Measurements from ENCODE around the gene ATF4. TPM values are rescaled to one million over a fixed set of nuclear protein-coding genes. Genes with fewer than 3 reads are reported as not detected.
"Not testable (repeated sequence)": the region's sequence is repeated elsewhere in the genome, so short reads cannot be mapped to it uniquely, and the experiment has no call there.

ATF4 gene
- total RNA-seq, 1 donor from 2014 or later: 363 TPM

DNA sequence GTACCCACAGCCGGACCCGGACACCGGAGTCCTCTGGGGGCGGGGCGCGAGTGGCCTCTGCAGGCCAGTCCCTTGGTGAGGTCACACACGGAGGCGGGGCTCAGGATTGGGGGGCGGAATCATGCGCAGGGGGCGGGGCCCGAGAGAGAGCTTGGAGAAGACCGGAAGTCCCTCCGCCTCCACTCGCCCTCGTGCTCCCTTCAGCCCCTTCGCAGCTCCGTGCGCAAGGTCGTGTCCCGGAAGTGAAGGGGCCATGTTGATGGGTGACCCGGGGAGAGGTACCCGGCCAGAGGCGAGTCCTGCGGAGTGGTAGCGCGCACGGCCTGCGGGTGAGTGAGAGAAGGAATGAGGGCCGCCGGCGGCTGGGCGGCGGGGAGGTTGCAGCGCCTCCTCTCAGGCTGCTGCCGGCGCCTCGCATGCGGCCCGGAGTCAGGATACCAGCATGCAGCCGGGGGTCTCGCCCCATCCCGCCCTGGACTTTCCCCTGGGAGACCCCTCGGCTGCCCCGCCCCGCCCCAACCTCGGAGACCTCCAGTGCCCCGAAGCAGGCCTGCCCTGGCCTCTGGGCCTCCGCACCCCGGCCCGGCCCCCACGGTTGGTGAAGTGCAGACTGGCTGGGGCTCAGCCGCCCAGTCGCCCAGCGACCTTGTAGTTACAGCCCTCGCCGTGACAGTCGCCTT lies 18.1 kb upstream of the ATF4 start, which contains the start of gene MIEF1:
Gene MIEF1, plus strand, starts transcription at position 182 of the 680 bp plus-strand sequence. CDS start 9,005 bp downstream, outside the sequence.
- Mint-ChIP-seq H3K27me3 (no peaks in the 10 kb centered on the region), H3K36me3 (ENCODE audit: low read depth) (peaks cover 37% of the 10 kb centered on the region), H3K9me3 (no peaks in the 10 kb centered on the region), H3K27ac (peak within 1 kb of the TSS; percentile 89), H3K4me3 (peak within 1 kb of the TSS; percentile 95), H3K4me1 (peaks cover 34% of the 10 kb centered on the region)
- DNase-seq: peak; percentile 89
- TF ChIP-seq, protein P1, sequence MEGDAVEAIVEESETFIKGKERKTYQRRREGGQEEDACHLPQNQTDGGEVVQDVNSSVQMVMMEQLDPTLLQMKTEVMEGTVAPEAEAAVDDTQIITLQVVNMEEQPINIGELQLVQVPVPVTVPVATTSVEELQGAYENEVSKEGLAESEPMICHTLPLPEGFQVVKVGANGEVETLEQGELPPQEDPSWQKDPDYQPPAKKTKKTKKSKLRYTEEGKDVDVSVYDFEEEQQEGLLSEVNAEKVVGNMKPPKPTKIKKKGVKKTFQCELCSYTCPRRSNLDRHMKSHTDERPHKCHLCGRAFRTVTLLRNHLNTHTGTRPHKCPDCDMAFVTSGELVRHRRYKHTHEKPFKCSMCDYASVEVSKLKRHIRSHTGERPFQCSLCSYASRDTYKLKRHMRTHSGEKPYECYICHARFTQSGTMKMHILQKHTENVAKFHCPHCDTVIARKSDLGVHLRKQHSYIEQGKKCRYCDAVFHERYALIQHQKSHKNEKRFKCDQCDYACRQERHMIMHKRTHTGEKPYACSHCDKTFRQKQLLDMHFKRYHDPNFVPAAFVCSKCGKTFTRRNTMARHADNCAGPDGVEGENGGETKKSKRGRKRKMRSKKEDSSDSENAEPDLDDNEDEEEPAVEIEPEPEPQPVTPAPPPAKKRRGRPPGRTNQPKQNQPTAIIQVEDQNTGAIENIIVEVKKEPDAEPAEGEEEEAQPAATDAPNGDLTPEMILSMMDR (IDR thresholded peaks at IDR 0.05): no peak
- ChIA-PET POLR2A (interaction anchor here (0.5 to 4.3 kb wide), 26 partner anchors 9 to 750 kb away, joined by 3 to 86 read pairs (median 4); partner anchors contain the start of genes ATF4, RPL3 and TAB1), CTCF (interaction anchor here (0.8 to 4.4 kb wide), 7 partner anchors 9 to 159 kb away, joined by 3 to 18 read pairs (median 5); partner anchors contain the start of genes ATF4 and TAB1)
- ATAC-seq (ENCODE audit: low read depth): peak; percentile 96
- intact Hi-C loops (cut with micrococcal nuclease): loop anchor here (1.0 to 2.0 kb wide), 5 partner anchors 12 to 103 kb away; partner anchors contain the start of genes ATF4, RPS19BP1 and TAB1

DNA sequence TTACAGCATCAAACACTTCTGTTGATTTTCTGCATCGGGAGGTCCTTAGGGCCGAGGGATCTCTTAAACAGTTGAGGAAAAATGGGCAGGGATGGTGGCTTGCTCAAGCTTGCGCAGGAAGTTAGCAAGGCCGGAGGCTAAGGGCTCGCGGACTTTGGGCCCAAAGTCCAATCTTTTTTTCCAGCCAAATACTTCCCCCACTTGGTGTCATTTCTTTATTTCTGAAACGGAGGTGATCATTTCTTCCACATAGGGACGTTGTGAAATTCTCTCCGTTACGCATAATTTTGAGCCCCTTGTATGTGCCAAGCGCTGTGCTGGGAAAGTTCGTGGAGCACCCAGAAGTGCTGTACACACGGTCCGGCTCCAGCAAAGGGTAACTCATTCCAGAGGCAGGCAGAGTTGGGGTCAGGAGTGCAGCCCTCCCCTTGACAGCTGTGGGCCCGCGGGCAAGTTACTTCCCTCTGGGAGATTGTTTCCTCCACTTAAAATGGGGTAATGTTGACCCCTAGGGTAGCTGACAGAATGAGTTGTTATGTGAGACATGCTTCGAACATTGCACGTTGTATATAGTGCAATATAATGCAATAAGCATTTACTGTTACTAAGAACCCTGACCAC lies 17.5 kb upstream of the ATF4 start:
- H3K4me3 Mint-ChIP-seq: peak overlapping the region; percentile 95
- intact Hi-C loops (cut with micrococcal nuclease): loop anchor here (1.0 to 2.0 kb wide), 5 partner anchors 13 to 104 kb away; partner anchors contain the start of genes ATF4, RPS19BP1 and TAB1
- no peaks in the 10 kb centered on the region for H3K9me3 Mint-ChIP-seq
- peaks cover 40% of the 10 kb centered on the region for H3K36me3 Mint-ChIP-seq (ENCODE audit: low read depth)
- H3K27me3 Mint-ChIP-seq: no peaks in the 10 kb centered on the region
- DNase-seq: no peak
- peak overlapping the region; percentile 89 for H3K27ac Mint-ChIP-seq
- CTCF ChIA-PET: interaction anchor here (1.0 to 4.4 kb wide), 5 partner anchors 10 to 159 kb away, joined by 3 to 18 read pairs (median 6); partner anchors contain the start of gene TAB1
- POLR2A ChIA-PET: interaction anchor here (0.6 to 4.3 kb wide), 11 partner anchors 9 to 542 kb away, joined by 3 to 86 read pairs (median 12); partner anchors contain the start of genes ATF4, RPL3, RPS19BP1 and TAB1
- no peak for ATAC-seq (ENCODE audit: low read depth)
- H3K4me1 Mint-ChIP-seq: peaks cover 34% of the 10 kb centered on the region
- TF ChIP-seq, protein P1 (IDR thresholded peaks at IDR 0.05): no peak

DNA sequence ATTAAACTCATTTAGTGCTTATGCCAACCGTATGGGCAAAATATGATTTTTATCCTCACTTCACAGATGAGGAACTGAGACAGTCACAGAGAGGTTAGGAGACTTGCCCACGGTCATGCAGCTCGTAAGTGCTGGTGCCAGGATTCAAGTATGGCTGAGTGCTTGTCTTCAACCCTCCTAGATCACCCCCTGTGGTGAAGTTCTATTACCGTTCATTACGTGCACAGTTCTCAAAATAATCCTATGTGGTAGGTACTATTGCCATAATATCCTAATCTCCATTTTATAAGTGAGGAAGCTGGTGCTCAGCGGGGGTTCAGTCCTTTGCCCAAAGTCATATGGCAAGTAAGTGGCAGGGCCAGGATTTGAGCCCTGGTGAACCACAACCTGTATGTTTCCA lies 16.7 kb upstream of the ATF4 start:
- ATAC-seq (ENCODE audit: low read depth): no peak
- no peaks in the 10 kb centered on the region for H3K9me3 Mint-ChIP-seq
- CTCF ChIA-PET: interaction anchor here (0.6 to 4.4 kb wide), 3 partner anchors 10 to 160 kb away, joined by 3 to 18 read pairs (median 4); partner anchors contain the start of gene TAB1
- H3K27ac Mint-ChIP-seq: peak overlapping the region; percentile 46
- DNase-seq: no peak
- no peaks in the 10 kb centered on the region for H3K27me3 Mint-ChIP-seq
- H3K36me3 Mint-ChIP-seq (ENCODE audit: low read depth): peaks cover 47% of the 10 kb centered on the region
- H3K4me3 Mint-ChIP-seq: peak overlapping the region; percentile 95
- TF ChIP-seq, protein P1 (IDR thresholded peaks at IDR 0.05): no peak
- intact Hi-C loops (cut with micrococcal nuclease): loop anchor here (2.0 kb wide), 1 partner anchor 57 kb away; no protein-coding TSS in a partner anchor
- POLR2A ChIA-PET: interaction anchor here (0.6 to 4.3 kb wide), 9 partner anchors 13 to 540 kb away, joined by 3 to 86 read pairs (median 12); partner anchors contain the start of genes ATF4, RPL3, RPS19BP1 and TAB1
- H3K4me1 Mint-ChIP-seq: peaks cover 37% of the 10 kb centered on the region

DNA sequence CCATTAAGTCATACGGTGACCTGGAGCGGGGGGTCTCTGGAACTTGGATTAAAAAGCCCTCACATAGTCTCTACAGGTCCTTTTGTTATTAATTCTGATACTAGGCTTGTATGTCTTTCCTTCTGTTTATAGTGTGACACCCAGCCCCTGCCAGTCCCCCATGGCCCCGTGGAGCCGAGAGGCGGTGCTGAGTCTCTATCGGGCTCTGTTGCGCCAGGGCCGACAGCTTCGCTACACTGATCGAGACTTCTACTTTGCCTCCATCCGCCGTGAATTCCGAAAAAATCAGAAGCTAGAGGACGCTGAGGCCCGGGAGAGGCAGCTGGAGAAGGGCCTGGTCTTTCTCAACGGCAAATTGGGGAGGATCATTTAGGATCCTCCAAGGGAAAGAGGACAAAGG lies 16.3 kb upstream of the ATF4 start:
- POLR2A ChIA-PET: interaction anchor here (1.4 to 4.3 kb wide), 3 partner anchors 13 to 540 kb away, joined by 4 to 86 read pairs (median 20); partner anchors contain the start of gene ATF4
- H3K4me1 Mint-ChIP-seq: peaks cover 38% of the 10 kb centered on the region

DNA sequence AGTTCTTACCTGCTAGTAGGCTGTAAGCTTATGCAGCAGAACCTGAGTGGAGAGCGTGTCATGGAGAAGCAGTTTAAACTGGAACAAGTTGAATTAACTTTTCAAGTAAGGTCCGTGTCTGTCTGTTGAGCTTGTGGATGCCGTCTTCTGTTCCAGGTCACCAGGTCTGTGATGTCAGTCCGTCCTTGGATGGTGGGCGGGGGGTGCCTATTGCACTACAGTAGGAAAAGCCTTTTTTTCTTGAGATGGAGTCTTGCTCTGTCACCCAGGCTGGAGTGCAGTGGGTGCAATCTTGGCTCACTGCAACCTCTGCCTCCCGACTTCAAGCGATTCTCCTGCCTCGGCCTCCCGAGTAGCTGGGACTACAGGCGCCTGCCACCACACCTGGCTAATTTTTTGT lies 13.3 kb upstream of the ATF4 start:
- H3K27ac Mint-ChIP-seq; ATAC-seq (ENCODE audit: low read depth); H3K4me3 Mint-ChIP-seq; POLR2A ChIA-PET; intact Hi-C loops (cut with micrococcal nuclease); H3K9me3 Mint-ChIP-seq; DNase-seq; H3K27me3 Mint-ChIP-seq: not testable (repeated sequence)
- peaks cover 78% of the 10 kb centered on the region for H3K36me3 Mint-ChIP-seq (ENCODE audit: low read depth)
- CTCF ChIA-PET: interaction anchor here (0.8 kb wide), 1 partner anchor 11 kb away, joined by 3 read pairs; no protein-coding TSS in a partner anchor
- peaks cover 39% of the 10 kb centered on the region for H3K4me1 Mint-ChIP-seq

More for the DNA sequence above, 16.3 kb upstream of the ATF4 start:
- intact Hi-C loops (cut with micrococcal nuclease): no loop called here
- Mint-ChIP-seq H3K9me3 (no peaks in the 10 kb centered on the region), H3K36me3 (ENCODE audit: low read depth) (peaks cover 50% of the 10 kb centered on the region), H3K4me3 (peak overlapping the region; percentile 95), H3K27me3 (no peaks in the 10 kb centered on the region), H3K27ac (no peak overlapping the region)
- CTCF ChIA-PET: interaction anchor here (0.6 to 4.4 kb wide), 2 partner anchors 10 to 104 kb away, joined by 3 to 18 read pairs; partner anchors contain the start of gene TAB1
- DNase-seq (no peak), ATAC-seq (ENCODE audit: low read depth) (no peak)
- TF ChIP-seq, protein P1 (IDR thresholded peaks at IDR 0.05): no peak

Measured in activated B cell treated with CpG ODN at 0.5 μM for 24 hours (primary cell).